T-helper 22 cell (primary cell): ENCODE data around the gene TFE3.
A peak's percentile ranks its signal among the peaks of the same experiment; 100 is the strongest.

Source experiments
- DNase-seq: peaks from one replicate; pipeline ENCODE4 v3.0.0-alpha.2; 2020; ENCODE audit warnings: low read depth

Gene TFE3

GRCh38 chrX:49061490-49061889, 18.3 kb upstream of the TFE3 start:
- no peak for DNase-seq

GRCh38 chrX:49060914-49061313, 17.8 kb upstream of the TFE3 start:
- DNase-seq, result no peak

DNA sequence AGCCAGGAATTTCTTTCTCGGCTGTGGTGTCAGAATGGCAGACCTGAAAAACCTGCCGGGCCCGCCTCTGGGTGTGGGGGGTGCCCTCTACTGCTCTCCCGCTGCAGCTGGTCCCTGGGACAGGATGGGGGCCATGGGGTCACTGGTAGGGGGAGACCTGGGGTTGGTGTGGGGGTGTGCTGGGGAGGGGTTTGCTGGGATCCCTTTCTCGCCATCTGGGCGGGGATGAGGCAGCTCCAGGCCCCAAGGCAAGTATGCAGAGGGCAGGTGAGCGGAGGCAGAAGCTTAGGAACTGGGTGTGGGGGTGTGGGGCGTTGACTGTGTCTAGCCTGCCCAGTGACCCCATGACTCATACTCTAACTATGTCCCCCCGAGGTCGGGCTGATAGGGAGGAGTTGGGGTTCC, 16.5 kb upstream of the TFE3 start:
- DNase-seq, result no peak

DNA sequence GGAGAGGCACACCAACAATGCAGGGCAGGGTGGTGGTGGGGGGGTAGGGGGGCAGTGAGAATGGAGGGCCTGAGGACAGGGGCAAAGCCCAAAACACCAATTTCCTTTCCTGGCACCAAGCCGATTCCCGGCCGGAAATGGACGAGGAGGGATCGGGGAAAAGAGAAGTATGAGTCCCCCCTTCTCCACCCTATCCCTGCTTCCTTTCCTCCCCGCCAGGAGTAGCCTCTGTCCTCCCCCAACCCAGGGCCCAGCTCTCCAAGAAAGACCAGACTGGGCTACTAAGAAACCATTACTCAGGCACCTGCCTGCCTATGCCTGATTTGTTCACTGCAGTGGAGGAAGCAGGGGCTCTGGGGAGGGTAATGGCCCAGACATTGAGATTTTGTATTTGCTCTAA, 16.0 kb upstream of the TFE3 start:
- no peak for DNase-seq

DNA sequence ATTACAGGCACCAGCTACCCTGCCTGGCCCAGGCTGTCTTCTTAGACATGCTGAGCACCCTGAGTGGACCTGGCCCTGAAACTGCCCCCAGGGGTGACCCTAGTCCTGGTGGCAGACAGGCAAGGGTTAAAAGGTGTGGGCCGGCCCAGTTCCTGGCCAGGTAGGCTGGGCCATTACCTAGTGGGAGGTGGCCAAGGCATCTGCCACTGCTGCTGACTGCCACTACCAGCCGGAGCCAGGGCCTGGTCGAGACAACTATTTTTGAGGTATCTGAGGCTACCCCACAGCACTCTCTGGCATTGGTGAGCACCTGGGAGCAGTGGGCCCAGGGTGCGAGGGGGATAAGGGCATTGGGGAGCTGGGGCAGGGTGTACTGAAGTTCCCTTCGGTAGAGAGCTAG, 15.6 kb upstream of the TFE3 start, which contains the start of gene CCDC120:
Gene CCDC120 (plus strand): TSS at position 206 of the 400 bp plus-strand sequence. CDS start 3,043 bp downstream, outside the sequence.
- no peak for DNase-seq

DNA sequence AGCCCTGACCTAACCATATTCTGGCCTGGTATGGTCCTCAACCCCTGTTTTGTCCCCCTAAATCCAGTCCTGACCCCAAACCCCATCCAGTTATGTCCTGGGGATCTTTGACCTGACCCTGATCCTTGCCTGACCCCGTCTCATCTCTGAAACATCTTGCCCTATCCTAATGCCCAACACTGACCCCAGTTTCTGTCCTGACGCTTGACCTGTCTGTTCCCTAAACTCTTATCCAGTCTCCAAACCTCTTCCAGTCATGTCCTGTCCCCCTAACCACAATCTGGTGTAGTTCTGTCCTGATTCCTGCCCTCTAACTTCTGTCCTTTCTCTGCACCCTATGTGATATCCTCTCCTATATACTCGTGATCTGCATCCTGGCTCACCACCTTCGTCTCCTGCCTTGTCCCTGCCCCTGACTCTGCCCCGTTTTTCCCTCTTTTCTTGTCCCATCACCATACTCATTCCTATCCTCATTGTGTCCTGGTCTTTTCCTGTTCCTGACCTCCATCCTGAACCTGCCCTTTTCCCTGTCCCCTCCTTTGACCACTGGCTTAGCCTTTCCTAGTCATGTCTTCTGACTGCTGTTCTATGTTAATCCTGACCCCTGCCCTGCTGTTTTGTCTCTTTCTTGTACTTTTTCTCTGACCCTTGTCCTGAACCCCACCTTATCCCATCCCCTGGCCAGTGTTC, 11.1 kb upstream of the TFE3 start:
- no peak for DNase-seq

DNA sequence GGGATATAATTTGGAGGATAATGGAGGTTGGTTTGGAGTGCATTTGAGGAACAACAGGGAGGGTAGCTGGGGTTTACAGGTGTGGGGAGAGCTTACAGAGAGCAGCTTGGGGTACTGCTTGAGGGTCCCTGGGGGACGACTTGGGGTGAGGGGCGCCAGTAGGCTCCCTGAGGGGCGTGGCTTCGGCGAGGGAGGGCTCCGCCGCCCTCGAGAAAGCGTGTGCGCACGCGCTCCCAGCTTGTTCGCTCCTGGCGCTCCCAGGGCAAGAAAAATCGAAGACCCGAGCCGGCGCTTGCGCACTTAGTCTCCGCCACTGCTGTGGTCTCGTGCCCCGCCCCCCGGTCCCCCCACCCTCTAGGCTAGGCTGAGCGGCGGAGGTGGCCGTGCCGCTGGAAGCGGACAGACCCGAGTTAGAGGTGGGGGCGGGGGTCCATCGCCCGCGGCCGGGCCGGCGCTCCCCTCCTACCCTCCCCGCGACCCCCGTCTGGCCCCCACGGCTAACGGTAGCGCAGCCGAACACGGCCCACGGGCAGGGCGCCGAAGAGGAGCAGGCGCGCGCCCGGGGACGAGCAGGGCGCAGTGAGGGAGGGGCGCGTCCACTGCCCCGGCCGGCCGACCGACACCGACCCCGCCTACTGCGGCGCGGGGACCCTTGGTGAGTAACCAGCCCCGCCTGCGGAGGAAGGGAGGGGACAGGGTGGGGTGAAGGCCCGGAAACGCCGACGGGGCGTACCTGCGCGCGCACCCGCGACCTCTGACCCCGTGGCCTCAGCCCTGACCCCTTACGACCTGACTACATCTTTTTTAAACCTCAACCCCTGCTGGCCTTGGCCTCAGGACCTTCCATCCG, 10.3 kb upstream of the TFE3 start:
- DNase-seq, result peak; percentile 30

- DNase-seq, result no peak
Measured at GRCh38 chrX:49043987-49044281, 777 bp upstream of the TFE3 start.

GRCh38 chrX:49042581-49043219, 457 bp downstream of the TFE3 start:
- no peak for DNase-seq

GRCh38 chrX:49041744-49042580, 1.2 kb downstream of the TFE3 start:
- no peak for DNase-seq

GRCh38 chrX:49040376-49040955, 2.7 kb downstream of the TFE3 start:
- no peak for DNase-seq

GRCh38 chrX:49039598-49040375, 3.4 kb downstream of the TFE3 start:
- peak; percentile 34 for DNase-seq

- no peak for DNase-seq
Measured at GRCh38 chrX:49037883-49038475, 5.2 kb downstream of the TFE3 start.

GRCh38 chrX:49030283-49030682, 12.9 kb downstream of the TFE3 start:
- DNase-seq, result no peak

DNA sequence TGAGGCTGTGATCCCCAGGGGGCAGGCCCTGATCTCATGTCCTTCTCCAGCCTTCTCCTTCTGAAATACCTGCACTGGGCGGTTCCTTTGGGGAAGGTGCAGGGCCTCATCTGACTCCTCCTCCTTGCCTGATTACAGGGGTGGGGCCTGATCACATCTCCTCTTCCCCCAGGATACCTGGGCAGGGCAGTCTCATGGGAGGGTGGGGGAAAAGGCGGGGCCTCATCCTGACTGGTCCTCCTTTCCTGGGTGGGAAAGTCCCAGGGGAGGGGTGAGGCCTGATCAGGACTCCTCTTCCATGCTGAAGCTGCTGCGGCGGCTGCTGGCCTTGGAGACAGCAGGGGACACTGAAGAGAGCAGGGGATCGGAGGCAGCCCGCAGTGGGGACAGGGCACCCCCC, 13.3 kb downstream of the TFE3 start:
- DNase-seq, result no peak

- no peak for DNase-seq
Measured at GRCh38 chrX:49019599-49020249, 23.4 kb downstream of the TFE3 start.

- no peak for DNase-seq
Measured at GRCh38 chrX:49019050-49019449, 24.1 kb downstream of the TFE3 start.

DNA sequence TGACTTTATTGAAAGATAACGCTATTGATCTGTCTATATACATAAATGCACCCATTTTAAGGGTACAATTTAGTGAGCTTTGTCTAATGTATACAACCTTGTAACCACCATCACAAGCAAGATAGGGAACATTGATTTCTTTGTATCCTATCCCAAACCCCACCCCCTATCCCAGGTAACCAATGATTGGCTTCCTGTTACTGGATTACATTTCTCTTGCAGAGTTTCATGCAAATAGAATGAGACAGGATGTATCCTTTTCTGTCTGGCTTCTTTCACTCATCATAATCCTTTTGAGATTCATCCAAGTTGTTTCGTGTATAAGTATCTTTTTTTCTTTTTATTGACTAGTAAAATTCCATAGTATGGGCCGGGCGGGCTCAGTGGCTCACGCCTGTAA, 39.5 kb downstream of the TFE3 start:
- no peak for DNase-seq

GRCh38 chrX:49002091-49002935, 40.8 kb downstream of the TFE3 start, which contains the start of gene GRIPAP1:
GRIPAP1 (minus strand) TSS chrX:49002264; CDS start chrX:49002229, 35 bp downstream.
- peak; percentile 71 for DNase-seq
